Neuronal stem cell (in vitro differentiated cells): Measurements from ENCODE around the gene DDX1.

Source experiments
- DNase-seq: peaks from one replicate; pipeline ENCODE4 v3.0.0-alpha.2; 2013; ENCODE audit warnings: low spot score
- H2AFZ ChIP-seq: one replicate; pipeline ENCODE4 v1.6.1; 2013; ENCODE audit warnings: mild to moderate bottlenecking, low read length, inconsistent platforms
- H2AK5ac ChIP-seq: 2 replicates; pipeline ENCODE4 v1.6.1; 2013; ENCODE audit warnings: low read depth, mild to moderate bottlenecking, inconsistent platforms, low read length, moderate library complexity, mixed read lengths
- H2BK120ac ChIP-seq: 2 replicates; pipeline ENCODE4 v1.6.1; 2013; ENCODE audit warnings: low read depth, mild to moderate bottlenecking, inconsistent platforms, low read length, moderate library complexity, mixed read lengths
- H2BK12ac ChIP-seq: one replicate; pipeline ENCODE4 v1.6.1; 2013; ENCODE audit warnings: low read length, inconsistent platforms
- H2BK15ac ChIP-seq: 2 replicates; pipeline ENCODE4 v1.6.1; 2013; ENCODE audit warnings: mild to moderate bottlenecking, low read length, inconsistent platforms, mixed read lengths
- H2BK5ac ChIP-seq: one replicate; pipeline ENCODE4 v1.6.1; 2013; ENCODE audit warnings: inconsistent platforms, mild to moderate bottlenecking, low read length, moderate library complexity
- H3K14ac ChIP-seq: one replicate; pipeline ENCODE4 v1.6.1; 2013; ENCODE audit warnings: low read length, inconsistent platforms
- H3K18ac ChIP-seq: 2 replicates; pipeline ENCODE4 v1.6.1; 2013; ENCODE audit warnings: low read length, inconsistent platforms
- H3K23ac ChIP-seq: 2 replicates; pipeline ENCODE4 v1.6.1; 2013; ENCODE audit warnings: low read depth, mild to moderate bottlenecking, mixed read lengths, low read length, inconsistent platforms; ENCODE audit not compliant: poor library complexity
- H3K27ac ChIP-seq: replicated peaks from 3 replicates; pipeline ENCODE4 v1.5.1; 2013; ENCODE audit warnings: low read length, inconsistent platforms
- H3K27me3 ChIP-seq, 3 experiments: 2 replicates each; pipeline ENCODE4 v1.6.1; 2013; ENCODE audit warnings: low read length in 3 of 3, mild to moderate bottlenecking in 2 of 3, inconsistent platforms in 1 of 3, low read depth in 1 of 3, mixed read lengths in 1 of 3, moderate library complexity in 1 of 3; ENCODE audit not compliant: control insufficient read depth in 3 of 3, insufficient read depth in 3 of 3
- H3K36me3 ChIP-seq, 2 donors: replicated peaks in 1 of 2; 2 replicates each; pipeline ENCODE4 v1.6.1; 2013; ENCODE audit warnings: low read length in 2 of 2; ENCODE audit not compliant: control insufficient read depth in 2 of 2, insufficient read depth in 2 of 2
- H3K4ac ChIP-seq: 2 replicates; pipeline ENCODE4 v1.6.1; 2013; ENCODE audit warnings: inconsistent platforms, mild to moderate bottlenecking, low read length, moderate library complexity
- H3K4me1 ChIP-seq, 2 donors: 1 replicate in 1 of 2; 2 replicates in 1 of 2; pipeline ENCODE4 v1.6.1; 2013; ENCODE audit warnings: low read length in 2 of 2, low read depth in 1 of 2; ENCODE audit not compliant: control insufficient read depth in 2 of 2, insufficient read depth in 1 of 2
- H3K4me2 ChIP-seq: one replicate; pipeline ENCODE4 v1.6.1; 2013; ENCODE audit warnings: mild to moderate bottlenecking, low read length, inconsistent platforms; ENCODE audit not compliant: insufficient read depth, poor library complexity, severe bottlenecking
- H3K4me3 ChIP-seq, 2 donors: 2 replicates each; pipeline ENCODE4 v1.5.1; 2013; ENCODE audit warnings: low read length in 2 of 2, mild to moderate bottlenecking in 2 of 2, inconsistent platforms in 1 of 2, moderate library complexity in 1 of 2
- H3K79me1 ChIP-seq: one replicate; pipeline ENCODE4 v1.6.1; 2013; ENCODE audit warnings: low read depth, mild to moderate bottlenecking, inconsistent platforms, low read length, moderate library complexity
- H3K9ac ChIP-seq: one replicate; pipeline ENCODE4 v1.6.1; 2013; ENCODE audit warnings: mild to moderate bottlenecking, low read depth, low read length, inconsistent platforms; ENCODE audit not compliant: poor library complexity
- H3K9me3 ChIP-seq, 2 donors: replicated peaks in 1 of 2; 2 replicates each; pipeline versions ENCODE3 to v1.6.1; 2013; ENCODE audit warnings: low read length in 2 of 2, mild to moderate bottlenecking in 2 of 2, inconsistent platforms in 1 of 2, low read depth in 1 of 2, mixed read lengths in 1 of 2, moderate library complexity in 1 of 2; ENCODE audit not compliant: control insufficient read depth in 2 of 2, insufficient read depth in 1 of 2
- H4K8ac ChIP-seq: one replicate; pipeline ENCODE4 v1.6.1; 2013; ENCODE audit warnings: low read depth, mild to moderate bottlenecking, inconsistent platforms, low read length, moderate library complexity
- H4K91ac ChIP-seq: one replicate; pipeline ENCODE4 v1.6.1; 2013; ENCODE audit warnings: low read length, low read depth, mild to moderate bottlenecking, inconsistent platforms; ENCODE audit not compliant: poor library complexity
- WGBS, 2 donors: extraction: QIAGEN DNeasy Blood & Tissue Kit; methylation state at CpG; one replicate each; pipeline ENCODE4 v1.1.7; 2013; ENCODE audit warnings: missing lambda C conversion rate in 2 of 2, mixed read lengths in 1 of 2; ENCODE audit not compliant: insufficient read length in 2 of 2, insufficient replicate concordance in 1 of 2; ENCODE audit errors: extremely low coverage in 2 of 2; 5-methylcytosine and 5-hydroxymethylcytosine counted together

Gene DDX1

DNA sequence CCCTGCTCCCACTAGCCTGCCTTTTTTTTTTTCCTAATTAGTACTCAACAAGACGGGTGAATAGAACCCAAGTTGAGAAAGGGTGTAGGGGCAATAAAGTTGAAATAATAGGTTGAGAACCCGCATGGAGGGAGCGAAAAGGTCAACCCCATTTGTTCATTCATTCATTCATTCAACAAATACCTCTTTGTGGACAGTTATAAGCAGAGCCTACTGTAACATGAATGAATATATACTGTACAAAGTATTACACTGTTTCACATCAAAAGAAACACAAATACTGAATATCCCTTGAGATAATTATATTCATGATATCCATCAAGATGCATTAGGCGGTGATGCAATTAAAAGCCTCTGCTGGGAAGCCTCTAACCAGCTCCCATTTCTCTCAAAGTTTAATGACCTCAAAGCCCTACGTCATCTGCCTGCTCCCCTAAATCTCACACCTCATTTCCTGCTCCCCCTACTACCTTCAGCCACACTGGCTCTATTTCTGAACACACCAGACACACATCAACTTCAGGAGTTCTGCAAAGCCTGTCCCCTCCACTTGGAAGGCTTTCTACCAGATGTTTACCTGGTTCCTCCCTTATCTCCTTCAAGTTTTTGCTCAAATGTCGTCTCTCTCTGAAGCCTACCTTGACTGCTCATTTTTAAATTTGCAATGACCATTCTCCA is 29.2 kb upstream of the DDX1 start:
- no peak for DNase-seq
- Histone ChIP-seq H2BK5ac (no peak overlapping the region), H4K8ac (no peak overlapping the region), H2BK15ac (no peak overlapping the region), H2AFZ (peak overlapping the region; percentile 90), H3K27ac (peak overlapping the region; percentile 86), H3K36me3 (peaks cover 2 to 3% of the 10 kb centered on the region in 2 donors), H2AK5ac (no peak overlapping the region), H3K23ac (no peak overlapping the region), H3K4me3 (peak overlapping the region; percentile 39 to 80), H3K14ac (no peak overlapping the region), H3K18ac (peak overlapping the region; percentile 52), H3K9me3 (no peaks in the 10 kb centered on the region), H3K9ac (no peak overlapping the region), H3K4me1 (peaks cover 3 to 23% of the 10 kb centered on the region in 2 donors), H2BK120ac (no peak overlapping the region), H3K27me3 (no peaks in the 10 kb centered on the region), H3K79me1 (peaks cover 3% of the 10 kb centered on the region), H2BK12ac (no peak overlapping the region), H3K4me2 (no peak overlapping the region), H4K91ac (no peak overlapping the region), H3K4ac (no peak overlapping the region)
- WGBS, 2 donors, result no CpG with 5 or more reads among the region's 6 CpGs

DNA sequence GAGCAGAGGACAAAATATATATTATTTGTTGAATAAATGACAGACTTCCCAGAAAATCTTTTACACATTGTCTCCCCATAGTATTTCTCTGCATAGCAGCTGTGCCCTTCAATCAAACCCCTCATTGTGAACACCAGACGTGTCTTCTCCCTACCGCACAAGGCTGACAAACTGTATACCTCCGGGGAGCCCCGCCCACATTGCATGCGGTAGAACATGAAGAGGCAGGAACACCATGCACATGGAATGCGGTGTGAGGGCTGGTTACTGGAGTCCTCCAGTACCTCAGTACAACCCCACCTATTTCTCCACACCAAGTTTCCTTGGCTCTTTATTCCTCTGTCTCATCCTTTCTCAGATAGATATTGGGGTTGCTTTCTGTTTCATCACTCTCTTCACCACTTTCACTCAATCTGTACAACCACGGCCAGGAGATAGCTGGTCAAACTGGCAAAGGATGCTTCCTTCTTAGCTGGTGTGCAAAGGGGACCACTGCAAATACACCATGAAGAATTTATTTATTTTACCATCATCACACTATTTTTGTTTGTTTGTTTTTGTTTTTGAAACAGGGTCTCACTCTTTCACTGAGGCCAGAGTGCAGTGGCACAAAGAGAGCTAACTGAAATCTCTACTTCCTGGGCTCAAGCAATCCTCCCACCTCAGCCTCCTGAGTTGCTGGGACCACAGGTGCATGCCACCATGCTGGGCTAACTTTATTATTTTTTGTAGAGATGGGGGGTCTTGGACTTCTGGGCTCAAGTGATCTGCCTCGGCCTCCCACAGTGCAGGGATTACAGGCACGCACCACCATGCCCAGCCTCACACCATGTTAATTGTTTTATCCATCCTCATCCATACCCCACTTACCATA is 28.2 kb upstream of the DDX1 start:
- Histone ChIP-seq H2BK12ac (no peak overlapping the region), H3K27ac (no peak overlapping the region), H3K18ac (no peak overlapping the region), H3K9me3 (no peaks in the 10 kb centered on the region), H3K4ac (no peak overlapping the region), H4K8ac (no peak overlapping the region), H3K27me3 (no peaks in the 10 kb centered on the region), H3K14ac (no peak overlapping the region), H2BK15ac (no peak overlapping the region), H3K9ac (no peak overlapping the region), H3K23ac (no peak overlapping the region), H2AK5ac (no peak overlapping the region), H2BK5ac (no peak overlapping the region), H4K91ac (no peak overlapping the region), H2AFZ (no peak overlapping the region), H3K79me1 (no peaks in the 10 kb centered on the region), H2BK120ac (no peak overlapping the region), H3K36me3 (no peaks in the 10 kb centered on the region), H3K4me3 (no peak overlapping the region), H3K4me1 (peaks cover 3 to 23% of the 10 kb centered on the region in 2 donors), H3K4me2 (no peak overlapping the region)
- DNase-seq, result no peak
- no CpG with 5 or more reads among the region's 9 CpGs for WGBS, 2 donors

DNA sequence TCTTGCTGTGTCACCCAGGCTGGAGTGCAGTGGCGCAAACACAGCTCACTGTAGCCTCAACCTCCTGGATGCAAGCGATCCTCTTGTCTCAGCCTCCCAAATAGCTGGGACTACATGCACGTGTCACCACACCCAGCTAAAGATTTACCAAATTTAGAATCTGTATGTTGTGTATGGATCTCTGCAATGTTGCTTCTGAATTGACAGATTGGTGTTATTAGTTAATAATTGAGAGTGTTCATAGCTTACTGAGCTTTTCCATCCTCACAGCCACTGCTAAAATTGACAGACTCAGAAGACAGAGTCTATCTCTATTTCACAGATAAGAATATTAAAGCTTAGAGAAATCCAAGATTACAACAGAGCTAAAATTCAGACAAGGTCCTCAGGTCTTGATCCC is 26.3 kb upstream of the DDX1 start:
- no peak overlapping the region for H3K4me2 ChIP-seq
- no peak overlapping the region for H2BK12ac ChIP-seq
- H2BK5ac ChIP-seq, result no peak overlapping the region
- H2AK5ac ChIP-seq, result no peak overlapping the region
- no peak overlapping the region for H3K27ac ChIP-seq
- H4K91ac ChIP-seq, result no peak overlapping the region
- no peak for DNase-seq
- no peak overlapping the region for H3K23ac ChIP-seq
- no peak overlapping the region for H2BK15ac ChIP-seq
- no peak overlapping the region for H3K18ac ChIP-seq
- no peak overlapping the region for H3K4me3 ChIP-seq
- H3K4me1 ChIP-seq, result peaks cover 7 to 22% of the 10 kb centered on the region in 2 donors
- H2BK120ac ChIP-seq, result no peak overlapping the region
- WGBS, 2 donors, result no CpG with 5 or more reads among the region's 3 CpGs
- H3K9me3 ChIP-seq, result no peaks in the 10 kb centered on the region
- no peak overlapping the region for H4K8ac ChIP-seq
- no peak overlapping the region for H3K4ac ChIP-seq
- no peak overlapping the region for H3K9ac ChIP-seq
- no peak overlapping the region for H3K14ac ChIP-seq
- H2AFZ ChIP-seq, result no peak overlapping the region
- no peaks in the 10 kb centered on the region for H3K27me3 ChIP-seq
- H3K79me1 ChIP-seq, result no peaks in the 10 kb centered on the region
- no peaks in the 10 kb centered on the region for H3K36me3 ChIP-seq

- H3K4ac ChIP-seq, result no peak overlapping the region
- no peaks in the 10 kb centered on the region for H3K79me1 ChIP-seq
- H3K4me1 ChIP-seq, result peaks cover 7 to 26% of the 10 kb centered on the region in 2 donors
- no peak overlapping the region for H4K91ac ChIP-seq
- no peak overlapping the region for H2AK5ac ChIP-seq
- no peak overlapping the region for H3K27ac ChIP-seq
- H2BK12ac ChIP-seq, result no peak overlapping the region
- H3K27me3 ChIP-seq, result no peaks in the 10 kb centered on the region
- H2AFZ ChIP-seq, result no peak overlapping the region
- no peaks in the 10 kb centered on the region for H3K36me3 ChIP-seq
- H2BK15ac ChIP-seq, result no peak overlapping the region
- no peak overlapping the region for H4K8ac ChIP-seq
- WGBS, 2 donors, result no CpG with 5 or more reads among the region's 2 CpGs
- H2BK5ac ChIP-seq, result no peak overlapping the region
- H3K18ac ChIP-seq, result no peak overlapping the region
- H3K4me2 ChIP-seq, result no peak overlapping the region
- no peak for DNase-seq
- H3K4me3 ChIP-seq, result no peak overlapping the region
- H2BK120ac ChIP-seq, result no peak overlapping the region
- no peak overlapping the region for H3K14ac ChIP-seq
- no peak overlapping the region for H3K23ac ChIP-seq
- no peak overlapping the region for H3K9ac ChIP-seq
- no peaks in the 10 kb centered on the region for H3K9me3 ChIP-seq
Observed at GRCh38 chr2:15565994-15566671, 25.5 kb upstream of the DDX1 start.
